Measurements from ENCODE around the gene PM20D1. TPM values are rescaled to one million over a fixed set of nuclear protein-coding genes. Genes with fewer than 3 reads are reported as not detected.

Gene PM20D1
- total RNA-seq, 1 experiment from 2014 or later: not detected

DNA sequence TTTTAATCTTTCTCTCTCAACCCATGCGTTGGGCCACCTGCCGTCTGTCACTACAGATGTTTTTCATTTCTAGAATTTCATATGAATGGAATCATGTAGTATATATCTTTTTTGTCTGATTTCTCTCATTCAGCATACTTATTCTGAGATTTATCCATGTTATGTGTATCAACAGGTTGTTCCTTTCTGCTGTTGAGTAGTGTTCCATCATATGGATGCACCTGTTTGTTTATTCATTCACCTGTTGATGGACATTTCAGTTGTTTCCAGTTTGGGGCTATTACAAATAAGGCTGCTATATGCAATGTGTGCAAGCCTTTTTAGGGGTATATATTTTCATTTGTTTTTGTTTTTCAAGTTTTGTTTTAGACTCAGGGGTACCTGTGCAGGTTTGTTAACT lies 27.5 kb downstream of the PM20D1 start:
- H3K27me3 ChIP-seq (ENCODE audit: insufficient read depth, low read depth): no peaks in the 10 kb centered on the region
- H3K4me2 ChIP-seq: no peak overlapping the region
- H3K9me3 ChIP-seq (ENCODE audit: insufficient read depth, low read depth): no peaks in the 10 kb centered on the region
- no peaks in the 10 kb centered on the region for H3K9me2 ChIP-seq (ENCODE audit: insufficient read depth)
- H3F3A ChIP-seq (ENCODE audit: insufficient read depth, low read depth): no peaks in the 10 kb centered on the region
- H3K4me1 ChIP-seq (replicated peaks; ENCODE audit: insufficient read depth): no peaks in the 10 kb centered on the region
- no peak overlapping the region for H3K27ac ChIP-seq
- H2AFZ ChIP-seq: no peak overlapping the region
- CTCF ChIA-PET: no interaction called here
- no peaks in the 10 kb centered on the region for H3K36me3 ChIP-seq (ENCODE audit: low read depth)
- BruUV-seq (replicated peaks): no TSS peak
- no peaks in the 10 kb centered on the region for H3K79me2 ChIP-seq (ENCODE audit: low read depth)
- TF ChIP-seq EZH2 (IDR thresholded peaks at IDR 0.05; ENCODE audit: low read depth): no peak
- TF ChIP-seq, protein P1, sequence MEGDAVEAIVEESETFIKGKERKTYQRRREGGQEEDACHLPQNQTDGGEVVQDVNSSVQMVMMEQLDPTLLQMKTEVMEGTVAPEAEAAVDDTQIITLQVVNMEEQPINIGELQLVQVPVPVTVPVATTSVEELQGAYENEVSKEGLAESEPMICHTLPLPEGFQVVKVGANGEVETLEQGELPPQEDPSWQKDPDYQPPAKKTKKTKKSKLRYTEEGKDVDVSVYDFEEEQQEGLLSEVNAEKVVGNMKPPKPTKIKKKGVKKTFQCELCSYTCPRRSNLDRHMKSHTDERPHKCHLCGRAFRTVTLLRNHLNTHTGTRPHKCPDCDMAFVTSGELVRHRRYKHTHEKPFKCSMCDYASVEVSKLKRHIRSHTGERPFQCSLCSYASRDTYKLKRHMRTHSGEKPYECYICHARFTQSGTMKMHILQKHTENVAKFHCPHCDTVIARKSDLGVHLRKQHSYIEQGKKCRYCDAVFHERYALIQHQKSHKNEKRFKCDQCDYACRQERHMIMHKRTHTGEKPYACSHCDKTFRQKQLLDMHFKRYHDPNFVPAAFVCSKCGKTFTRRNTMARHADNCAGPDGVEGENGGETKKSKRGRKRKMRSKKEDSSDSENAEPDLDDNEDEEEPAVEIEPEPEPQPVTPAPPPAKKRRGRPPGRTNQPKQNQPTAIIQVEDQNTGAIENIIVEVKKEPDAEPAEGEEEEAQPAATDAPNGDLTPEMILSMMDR (conservative IDR thresholded peaks at IDR 0.05): no peak
- no peaks in the 10 kb centered on the region for H4K20me1 ChIP-seq (ENCODE audit: insufficient read depth)
- intact Hi-C loops (cut with micrococcal nuclease; ENCODE audit: unreplicated experiment): no loop called here
- POLR2A ChIA-PET (ENCODE audit: unreplicated experiment): no interaction called here
- DNase-seq: no peak
- no peak overlapping the region for H3K4me3 ChIP-seq

DNA sequence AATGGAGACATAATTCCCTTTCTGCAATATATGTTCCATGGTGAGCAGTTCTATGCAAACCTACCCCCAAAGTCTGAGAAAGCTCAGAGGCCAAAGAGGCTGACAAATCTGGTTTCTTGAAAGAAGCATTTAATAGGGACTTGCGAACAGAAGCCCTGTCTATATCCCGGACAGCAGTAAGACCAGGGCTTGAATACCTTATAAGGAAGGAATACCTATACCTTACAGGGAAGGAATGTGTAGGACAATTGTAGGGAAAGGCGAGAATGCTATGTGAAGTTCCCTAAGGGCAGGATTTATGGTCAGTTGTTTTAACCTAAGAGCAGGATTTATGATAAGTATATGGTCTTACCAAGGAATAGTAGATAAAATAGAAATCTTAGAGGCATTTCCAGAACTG lies 31.9 kb downstream of the PM20D1 start:
- Histone ChIP-seq H3K79me2 (ENCODE audit: low read depth) (no peaks in the 10 kb centered on the region), H3K4me3 (no peak overlapping the region), H3K27me3 (ENCODE audit: insufficient read depth, low read depth) (no peaks in the 10 kb centered on the region), H3F3A (ENCODE audit: insufficient read depth, low read depth) (no peaks in the 10 kb centered on the region), H4K20me1 (ENCODE audit: insufficient read depth) (no peaks in the 10 kb centered on the region), H2AFZ (no peak overlapping the region), H3K4me1 (replicated peaks; ENCODE audit: insufficient read depth) (peaks cover 7% of the 10 kb centered on the region; the same call in 1 of the 2 replicates), H3K4me2 (no peak overlapping the region), H3K36me3 (ENCODE audit: low read depth) (no peaks in the 10 kb centered on the region), H3K9me2 (ENCODE audit: insufficient read depth) (no peaks in the 10 kb centered on the region), H3K27ac (no peak overlapping the region), H3K9me3 (ENCODE audit: insufficient read depth, low read depth) (no peaks in the 10 kb centered on the region)
- POLR2A ChIA-PET (ENCODE audit: unreplicated experiment): no interaction called here
- CTCF ChIA-PET: no interaction called here
- TF ChIP-seq, protein P1 (conservative IDR thresholded peaks at IDR 0.05): no peak
- TF ChIP-seq EZH2 (IDR thresholded peaks at IDR 0.05; ENCODE audit: low read depth): no peak
- intact Hi-C loops (cut with micrococcal nuclease; ENCODE audit: unreplicated experiment): no loop called here
- BruUV-seq (replicated peaks): no TSS peak
- DNase-seq: no peak

DNA sequence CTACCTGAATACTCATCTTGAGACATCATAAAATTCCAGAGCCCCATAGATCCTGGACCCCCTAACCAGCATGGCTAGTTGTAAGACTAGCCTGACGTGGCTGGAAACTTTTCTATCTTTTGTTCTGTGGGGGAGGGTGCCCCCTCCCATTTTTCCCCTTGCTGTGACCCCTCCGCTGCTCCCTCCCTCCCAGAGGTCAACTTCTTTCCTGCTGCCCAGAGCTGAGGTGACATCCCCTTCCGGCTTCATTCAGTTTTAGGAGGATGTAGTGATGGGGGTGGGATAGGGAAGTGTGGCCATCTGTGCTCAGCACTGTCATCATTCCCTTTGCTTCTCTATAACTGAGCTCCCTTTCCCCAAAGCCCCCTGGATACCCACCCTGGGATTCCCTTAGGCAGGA lies 32.6 kb downstream of the PM20D1 start:
- POLR2A ChIA-PET (ENCODE audit: unreplicated experiment): no interaction called here
- H3K27me3 ChIP-seq (ENCODE audit: insufficient read depth, low read depth): no peaks in the 10 kb centered on the region
- CTCF ChIA-PET: no interaction called here

More for the DNA sequence above, 32.6 kb downstream of the PM20D1 start:
- TF ChIP-seq EZH2 (IDR thresholded peaks at IDR 0.05; ENCODE audit: low read depth): no peak
- TF ChIP-seq, protein P1 (conservative IDR thresholded peaks at IDR 0.05): no peak
- no peaks in the 10 kb centered on the region for H3F3A ChIP-seq (ENCODE audit: insufficient read depth, low read depth)
- no peak for DNase-seq
- H3K9me3 ChIP-seq (ENCODE audit: insufficient read depth, low read depth): no peaks in the 10 kb centered on the region
- no peak overlapping the region for H3K27ac ChIP-seq
- H4K20me1 ChIP-seq (ENCODE audit: insufficient read depth): no peaks in the 10 kb centered on the region
- H2AFZ ChIP-seq: no peak overlapping the region
- H3K4me2 ChIP-seq: no peak overlapping the region
- H3K4me1 ChIP-seq (replicated peaks; ENCODE audit: insufficient read depth): peaks cover 7% of the 10 kb centered on the region; the same call in 1 of the 2 replicates
- H3K4me3 ChIP-seq: no peak overlapping the region
- intact Hi-C loops (cut with micrococcal nuclease; ENCODE audit: unreplicated experiment): no loop called here
- no TSS peak for BruUV-seq (replicated peaks)
- H3K79me2 ChIP-seq (ENCODE audit: low read depth): peaks cover 5% of the 10 kb centered on the region; the same call in 1 of the 2 replicates
- no peaks in the 10 kb centered on the region for H3K36me3 ChIP-seq (ENCODE audit: low read depth)
- H3K9me2 ChIP-seq (ENCODE audit: insufficient read depth): no peaks in the 10 kb centered on the region
